HCT116 (cell line): ENCODE measurements around the gene OSBPL10. TPM values are rescaled to one million over a fixed set of nuclear protein-coding genes. Genes with fewer than 3 reads are reported as not detected.

Source experiments
- ATAC-seq: fragments of 200-7000 bp; cut with Tn5 transposase; 2 replicates; pipeline ENCODE4 v1.9.1; 2020; ENCODE audit warnings: mild to moderate bottlenecking, moderate library complexity
- BruUV-seq: library from RNA; stranded (reverse); fragments of 400-500 nt; replicated peaks from 2 replicates; lab custom pipeline; 2021; lab: Mats Ljungman, UMichigan
- CTCF ChIA-PET: fragments of 300-600 bp; sonication (Branson Sonifier 250); formaldehyde crosslinking; loops from one replicate; lab custom pipeline; 2021; ENCODE audit warnings: antibody characterized with exemption; lab: Charles Lee
- POLR2A ChIA-PET: fragments of 300-600, 350-600 bp; sonication (Branson Sonifier 250); formaldehyde crosslinking; loops from one replicate; lab custom pipeline; 2021; ENCODE audit warnings: antibody characterized with exemption; lab: Charles Lee
- RAD21 ChIA-PET, 2 experiments: fragments of 300-600 bp; sonication (Branson Sonifier 250); formaldehyde crosslinking; loops; one replicate each; lab custom pipeline; 2023; ENCODE audit warnings: low total read pairs in 2 of 2; ENCODE audit not compliant: uncharacterized antibody in 2 of 2, unreplicated experiment in 2 of 2, low non-redundant PET in 1 of 2; lab: Charles Lee
- DNase-seq: peaks from one replicate; pipeline ENCODE4 v3.0.0-alpha.2; 2010; ENCODE audit warnings: low read depth, low spot score
- H2AFZ ChIP-seq: fragments of 200-600 bp; shearing (Covaris generic), sonication (generic); 2 replicates; pipeline ENCODE4 v1.6.1; 2017; ENCODE audit warnings: low read depth, mixed run types, mixed read lengths, antibody characterized with exemption, low read length; ENCODE audit not compliant: poor library complexity, severe bottlenecking
- H3K27ac ChIP-seq: 2 replicates; pipeline ENCODE4 v1.5.1; 2012; ENCODE audit warnings: low read depth, low read length
- H3K27me3 ChIP-seq: fragments of 200-600 bp; sonication (generic); 2 replicates; pipeline ENCODE4 v1.6.1; 2016; ENCODE audit warnings: mixed run types, low read length, mixed read lengths; ENCODE audit not compliant: insufficient read depth
- H3K36me3 ChIP-seq, 2 experiments: fragments of 200-500 bp in 1 of 2; fragments of 200-600 bp in 1 of 2; sonication (Bioruptor generic) in 1 of 2; sonication (generic) in 1 of 2; 2 replicates each; pipeline versions ENCODE4 v1.5.1 to v1.6.1; 2014 to 2016; ENCODE audit warnings: low read length in 2 of 2, inconsistent platforms in 1 of 2, mixed read lengths in 1 of 2, mixed run types in 1 of 2; ENCODE audit not compliant: insufficient read depth in 2 of 2, control insufficient read depth in 1 of 2
- H3K4me1 ChIP-seq, 2 experiments: fragments of 200-600 bp in 1 of 2; sonication (generic) in 1 of 2; 2 replicates each; pipeline versions ENCODE4 v1.5.1 to v1.6.1; 2012 to 2017; ENCODE audit warnings: low read length in 2 of 2, inconsistent platforms in 1 of 2, mild to moderate bottlenecking in 1 of 2, mixed read lengths in 1 of 2, mixed run types in 1 of 2, moderate library complexity in 1 of 2; ENCODE audit not compliant: insufficient read depth in 2 of 2, control insufficient read depth in 1 of 2
- H3K4me2 ChIP-seq: fragments of 200-600 bp; sonication (generic); 2 replicates; pipeline ENCODE4 v1.6.1; 2017; ENCODE audit warnings: mixed run types, low read length, mixed read lengths
- H3K4me3 ChIP-seq, 2 experiments: fragments of 200-600 bp in 1 of 2; sonication (generic) in 1 of 2; replicated peaks in 1 of 2; 2 replicates each; pipeline ENCODE4 v1.5.1; 2011 to 2016; ENCODE audit warnings: low read length in 2 of 2, control low read depth in 1 of 2, low read depth in 1 of 2, mild to moderate bottlenecking in 1 of 2, mixed read lengths in 1 of 2, mixed run types in 1 of 2
- H3K79me2 ChIP-seq: fragments of 200-600 bp; sonication (generic); 2 replicates; pipeline ENCODE4 v1.6.1; 2017; ENCODE audit warnings: mild to moderate bottlenecking, mixed run types, low read length, moderate library complexity, mixed read lengths; ENCODE audit not compliant: insufficient read depth
- H3K9ac ChIP-seq: fragments of 200-600 bp; sonication (generic); 2 replicates; pipeline ENCODE4 v1.6.1; 2016; ENCODE audit warnings: low read length, mixed read lengths
- H3K9me2 ChIP-seq: fragments of 200-600 bp; sonication (generic), shearing (Covaris generic); 2 replicates; pipeline ENCODE4 v1.6.1; 2017; ENCODE audit warnings: mixed run types, mild to moderate bottlenecking, moderate library complexity; ENCODE audit not compliant: insufficient read depth
- H3K9me3 ChIP-seq, 2 experiments: fragments of 200-500 bp in 1 of 2; fragments of 200-600 bp in 1 of 2; sonication (Bioruptor generic) in 1 of 2; sonication (generic) in 1 of 2; 2 replicates each; pipeline ENCODE4 v1.6.1; 2014 to 2017; ENCODE audit warnings: low read length in 2 of 2, mixed read lengths in 2 of 2, inconsistent platforms in 1 of 2, low read depth in 1 of 2, mild to moderate bottlenecking in 1 of 2, mixed run types in 1 of 2, moderate library complexity in 1 of 2; ENCODE audit not compliant: control insufficient read depth in 1 of 2, insufficient read depth in 1 of 2
- H4K20me1 ChIP-seq: fragments of 200-600 bp; sonication (generic), shearing (Covaris generic); 2 replicates; pipeline ENCODE4 v1.6.1; 2017; ENCODE audit warnings: mixed run types, mild to moderate bottlenecking, moderate library complexity; ENCODE audit not compliant: insufficient read depth
- CBX3 ChIP-seq: IDR thresholded peaks from 2 replicates; pipeline ENCODE4 v1.6.1; 2012; ENCODE audit warnings: low read depth
- CEBPB ChIP-seq: IDR thresholded peaks from 2 replicates; pipeline ENCODE4 v1.6.1; 2012; ENCODE audit warnings: low read depth
- ELF1 ChIP-seq: IDR thresholded peaks from 2 replicates; pipeline ENCODE4 v1.6.1; 2012; ENCODE audit warnings: low read depth, borderline replicate concordance
- EZH2 ChIP-seq: fragments of 200-600 bp; sonication (generic); IDR thresholded peaks from 2 replicates; pipeline ENCODE4 v1.6.1; 2017; ENCODE audit warnings: antibody characterized with exemption, mixed run types
- JUND ChIP-seq: IDR thresholded peaks from 2 replicates; pipeline ENCODE4 v1.6.1; 2012
- POLR2AphosphoS5 ChIP-seq: IDR thresholded peaks from 2 replicates; pipeline ENCODE4 v1.6.1; 2011; ENCODE audit warnings: mild to moderate bottlenecking, low read depth, low read length, moderate library complexity
- REST ChIP-seq: IDR thresholded peaks from 2 replicates; pipeline ENCODE4 v1.6.1; 2012; ENCODE audit warnings: low read depth
- TCF7L2 ChIP-seq: IDR thresholded peaks from 2 replicates; pipeline ENCODE4 v1.7.0; 2011; ENCODE audit warnings: borderline replicate concordance, inconsistent platforms; ENCODE audit not compliant: insufficient read depth, insufficient read length; ENCODE audit errors: extremely low read depth
- YY1 ChIP-seq: IDR thresholded peaks from 2 replicates; pipeline ENCODE4 v1.6.1; 2011; ENCODE audit warnings: low read length, low read depth, moderate library complexity, mild to moderate bottlenecking; ENCODE audit not compliant: insufficient replicate concordance; ENCODE audit errors: extremely low read depth
- ZNF274 ChIP-seq: fragments of 200-500 bp; sonication (Bioruptor generic); IDR thresholded peaks from 2 replicates; pipeline ENCODE4 v1.6.1; 2014; ENCODE audit warnings: mild to moderate bottlenecking, low read depth, low read length, inconsistent platforms
- intact Hi-C: fragments of 100-400 bp; cut with micrococcal nuclease; formaldehyde crosslinking; loops from 2 replicates; pipeline ENCODE4 v1.10.0; 2022
- total RNA-seq: library from RNA; stranded (reverse); gene quantifications from one replicate; pipeline ENCODE4 v1.2.1, GENCODE V29; 2021; ENCODE audit not compliant: unreplicated experiment
- TF ChIP-seq, protein P1 (sequence below): IDR thresholded peaks from 2 replicates; pipeline ENCODE4 v1.6.1; 2012
- TF ChIP-seq, protein P2 (sequence below): IDR thresholded peaks from 2 replicates; pipeline ENCODE4 v1.6.1; 2011; ENCODE audit warnings: mild to moderate bottlenecking, low read length, moderate library complexity; ENCODE audit not compliant: insufficient replicate concordance; ENCODE audit errors: extremely low read depth

The OSBPL10 gene
- total RNA-seq, 1 experiment from 2014 or later = 25.8 TPM

- H3K4me1 ChIP-seq = peaks cover 9 to 17% of the 10 kb centered on the region in 2 experiments; a peak in 3 of 4 replicates
- H3K9me2 ChIP-seq = no peaks in the 10 kb centered on the region
- RAD21 ChIA-PET = no interaction called here
- no peak overlapping the region for H3K4me3 ChIP-seq
- intact Hi-C loops = no loop called here
- H3K27ac ChIP-seq = no peak overlapping the region
- H3K9me3 ChIP-seq = no peaks in the 10 kb centered on the region
- no peaks in the 10 kb centered on the region for H3K27me3 ChIP-seq
- TF ChIP-seq CEBPB = no peak
- TF ChIP-seq, protein P1, sequence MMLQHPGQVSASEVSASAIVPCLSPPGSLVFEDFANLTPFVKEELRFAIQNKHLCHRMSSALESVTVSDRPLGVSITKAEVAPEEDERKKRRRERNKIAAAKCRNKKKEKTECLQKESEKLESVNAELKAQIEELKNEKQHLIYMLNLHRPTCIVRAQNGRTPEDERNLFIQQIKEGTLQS = no peak
- no peak for TF ChIP-seq EZH2
- TF ChIP-seq TCF7L2 = no peak
- TF ChIP-seq YY1 = no peak
- TF ChIP-seq, protein P2, sequence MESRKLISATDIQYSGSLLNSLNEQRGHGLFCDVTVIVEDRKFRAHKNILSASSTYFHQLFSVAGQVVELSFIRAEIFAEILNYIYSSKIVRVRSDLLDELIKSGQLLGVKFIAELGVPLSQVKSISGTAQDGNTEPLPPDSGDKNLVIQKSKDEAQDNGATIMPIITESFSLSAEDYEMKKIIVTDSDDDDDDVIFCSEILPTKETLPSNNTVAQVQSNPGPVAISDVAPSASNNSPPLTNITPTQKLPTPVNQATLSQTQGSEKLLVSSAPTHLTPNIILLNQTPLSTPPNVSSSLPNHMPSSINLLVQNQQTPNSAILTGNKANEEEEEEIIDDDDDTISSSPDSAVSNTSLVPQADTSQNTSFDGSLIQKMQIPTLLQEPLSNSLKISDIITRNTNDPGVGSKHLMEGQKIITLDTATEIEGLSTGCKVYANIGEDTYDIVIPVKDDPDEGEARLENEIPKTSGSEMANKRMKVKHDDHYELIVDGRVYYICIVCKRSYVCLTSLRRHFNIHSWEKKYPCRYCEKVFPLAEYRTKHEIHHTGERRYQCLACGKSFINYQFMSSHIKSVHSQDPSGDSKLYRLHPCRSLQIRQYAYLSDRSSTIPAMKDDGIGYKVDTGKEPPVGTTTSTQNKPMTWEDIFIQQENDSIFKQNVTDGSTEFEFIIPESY = no peak
- no peak for TF ChIP-seq ZNF274
- no peak for TF ChIP-seq JUND
- TF ChIP-seq ELF1 = no peak
- no peak for TF ChIP-seq POLR2AphosphoS5
- no peak for TF ChIP-seq REST
- TF ChIP-seq CBX3 = no peak
- TF ChIP-seq, all 23 proteins: peak for 0
- DNase-seq = no peak
- Histone ChIP-seq H3K79me2 (peaks cover 7% of the 10 kb centered on the region; the same call in 1 of the 2 replicates), H3K9ac (no peak overlapping the region), H2AFZ (no peak overlapping the region), H3K36me3 (no peaks in the 10 kb centered on the region), H4K20me1 (peaks cover 3% of the 10 kb centered on the region; the same call in 1 of the 2 replicates), H3K4me2 (no peak overlapping the region)
- BruUV-seq = no TSS peak
- no peak for ATAC-seq
- CTCF ChIA-PET = no interaction called here
- POLR2A ChIA-PET = no interaction called here
Observed at GRCh38 chr3:31937225-31937624, 43.8 kb downstream of the OSBPL10 start.
